Islet of Langerhans (tissue), 1 donor: ENCODE data around the gene TBXAS1.
"Not testable (repeated sequence)": the region's sequence is repeated elsewhere in the genome, so short reads cannot be mapped to it uniquely, and the experiment has no call there.

ENCODE experiments used
- FAIRE-seq: peaks from one replicate; lab custom pipeline; 2011; peaks lifted over from hg19 to GRCh38; lab: Jason Lieb, UNC

Gene TBXAS1

GRCh38 chr7:139915268-139915863, 86.3 kb downstream of the TBXAS1 start:
- FAIRE-seq = no peak

- no peak for FAIRE-seq
Observed at GRCh38 chr7:139915864-139916716, 87.0 kb downstream of the TBXAS1 start.

- FAIRE-seq = no peak
Observed at GRCh38 chr7:139916717-139917395, 87.8 kb downstream of the TBXAS1 start.

- FAIRE-seq = no peak
Observed at GRCh38 chr7:139917851-139918250, 88.8 kb downstream of the TBXAS1 start.

GRCh38 chr7:139918480-139918879, 89.4 kb downstream of the TBXAS1 start:
- no peak for FAIRE-seq

GRCh38 chr7:139923090-139923489, 94.0 kb downstream of the TBXAS1 start:
- no peak for FAIRE-seq

- FAIRE-seq = no peak
Observed at GRCh38 chr7:139924461-139924860, 95.4 kb downstream of the TBXAS1 start.

GRCh38 chr7:139929221-139929620, 100.2 kb downstream of the TBXAS1 start:
- FAIRE-seq = not testable (repeated sequence)

- FAIRE-seq = no peak
Observed at GRCh38 chr7:139930286-139930965, 101.4 kb downstream of the TBXAS1 start.

GRCh38 chr7:139931190-139931934, 102.3 kb downstream of the TBXAS1 start:
- no peak for FAIRE-seq

- FAIRE-seq = no peak
Observed at GRCh38 chr7:139932531-139932930, 103.5 kb downstream of the TBXAS1 start.

GRCh38 chr7:139936760-139937310, 107.8 kb downstream of the TBXAS1 start:
- FAIRE-seq = no peak

- FAIRE-seq = no peak
Observed at GRCh38 chr7:139937715-139938114, 108.7 kb downstream of the TBXAS1 start.

- FAIRE-seq = no peak
Observed at GRCh38 chr7:139940866-139941265, 111.8 kb downstream of the TBXAS1 start.

GRCh38 chr7:139941421-139941820, 112.4 kb downstream of the TBXAS1 start:
- no peak for FAIRE-seq

GRCh38 chr7:139941866-139942265, 112.8 kb downstream of the TBXAS1 start:
- no peak for FAIRE-seq

- no peak for FAIRE-seq
Observed at GRCh38 chr7:139942636-139943035, 113.6 kb downstream of the TBXAS1 start.

- peak; percentile 91 for FAIRE-seq
Observed at GRCh38 chr7:139943401-139943800, 114.3 kb downstream of the TBXAS1 start.

GRCh38 chr7:139944248-139944647, 115.2 kb downstream of the TBXAS1 start:
- FAIRE-seq = no peak

- no peak for FAIRE-seq
Observed at GRCh38 chr7:139946533-139946932, 117.5 kb downstream of the TBXAS1 start.

GRCh38 chr7:139947021-139947420, 118.0 kb downstream of the TBXAS1 start:
- no peak for FAIRE-seq

- no peak for FAIRE-seq
Observed at GRCh38 chr7:139948167-139948566, 119.1 kb downstream of the TBXAS1 start.
